ENCODE results near the gene GABRP.

GRCh38 chr5:170785416-170785815 is 1.9 kb downstream of the GABRP start:
- TF ChIP-seq CTCF (IDR thresholded peaks at IDR 0.05): no peak
- no peak for TF ChIP-seq POLR2A (IDR thresholded peaks at IDR 0.05)
